ENCODE results near the gene DENND6B.
A peak's percentile ranks its signal among the peaks of the same experiment; 100 is the strongest.

GRCh38 chr22:50267591-50268390 lies 59.0 kb downstream of the DENND6B start:
- TF ChIP-seq CTCF (IDR thresholded peaks at IDR 0.05; ENCODE audit: low read depth, low read length, missing input control) (peak; percentile 10), ZBTB33 (IDR thresholded peaks at IDR 0.05) (no peak), SP1 (IDR thresholded peaks at IDR 0.05) (no peak), RXRA (IDR thresholded peaks at IDR 0.05) (no peak), TAF1 (conservative IDR thresholded peaks at IDR 0.05) (no peak), RAD21 (IDR thresholded peaks at IDR 0.05) (no peak), EGR1 (IDR thresholded peaks at IDR 0.05; ENCODE audit: low read depth in 2 of 2) (no peak), JUND (IDR thresholded peaks at IDR 0.05) (no peak), REST (IDR thresholded peaks at IDR 0.05) (no peak), FOXA1 (IDR thresholded peaks at IDR 0.05) (no peak), MAX (IDR thresholded peaks at IDR 0.05) (no peak), YY1 (IDR thresholded peaks at IDR 0.05) (no peak), GABPA (IDR thresholded peaks at IDR 0.05 in 1 of 2, conservative IDR thresholded peaks at IDR 0.05 in 1 of 2) (no peak), FOXA2 (IDR thresholded peaks at IDR 0.05) (no peak)

All from liver (tissue), 3 donors.